Measurements from ENCODE around the gene ZMYM4.

GRCh38 chr1:35345439-35345981 lies 77.0 kb downstream of the ZMYM4 start:
- TF ChIP-seq CTCF (IDR thresholded peaks at IDR 0.05), result no peak
- TF ChIP-seq POLR2A (IDR thresholded peaks at IDR 0.05), result no peak
